ENCODE results near the gene RUVBL1.

GRCh38 chr3:128033102-128033501 is 90.5 kb downstream of the RUVBL1 start:
- TF ChIP-seq CTCF (IDR thresholded peaks at IDR 0.05 in 4 of 5, conservative IDR thresholded peaks at IDR 0.05 in 1 of 5) (no peak), POLR2A (IDR thresholded peaks at IDR 0.05) (no peak)

Data from gastrocnemius medialis (tissue), 4 donors.